Heart right ventricle (tissue), 16 donors: ENCODE measurements around the gene ADCY5. TPM values are rescaled to one million over a fixed set of nuclear protein-coding genes. Genes with fewer than 3 reads are reported as not detected.
A peak's percentile ranks its signal among the peaks of the same experiment; 100 is the strongest.

Source experiments
- ATAC-seq, 8 donors: fragments of 200-7000 bp; cut with Tn5 transposase; one replicate each; pipeline ENCODE4 v1.9.1; 2020; ENCODE audit warnings: mild to moderate bottlenecking in 8 of 8, moderate library complexity in 8 of 8, moderate number of reproducible peaks in 1 of 8
- DNase-seq, 2 donors: peaks; one replicate each; pipeline ENCODE4 v3.0.0-alpha.2; 2020
- H3K27ac ChIP-seq, 10 donors: fragments of 200-600 bp; sonication (generic) in 2 of 10; one replicate each; pipeline versions ENCODE4 v1.5.0 to v1.8.0; 2020 to 2022; ENCODE audit warnings: mild to moderate bottlenecking in 3 of 10
- H3K27me3 ChIP-seq, 7 donors: fragments of 200-600 bp; one replicate each; pipeline ENCODE4 v1.8.0; 2021 to 2022; ENCODE audit warnings: mild to moderate bottlenecking in 2 of 7
- H3K36me3 ChIP-seq, 9 donors: fragments of 200-600 bp; sonication (generic) in 1 of 9; one replicate each; pipeline versions ENCODE4 v1.5.0 to v1.8.0; 2020 to 2022; ENCODE audit warnings: mild to moderate bottlenecking in 2 of 9
- H3K4me1 ChIP-seq, 9 donors: fragments of 200-600 bp; sonication (generic) in 1 of 9; one replicate each; pipeline versions ENCODE4 v1.5.0 to v1.8.0; 2020 to 2022; ENCODE audit warnings: mild to moderate bottlenecking in 4 of 9
- H3K4me3 ChIP-seq, 10 donors: fragments of 200-600 bp; sonication (generic) in 2 of 10; one replicate each; pipeline versions ENCODE4 v1.5.0 to v1.8.0; 2020 to 2022; ENCODE audit warnings: mild to moderate bottlenecking in 7 of 10, moderate library complexity in 2 of 10
- H3K9me3 ChIP-seq, 11 donors: fragments of 200-600 bp in 10 of 11; sonication (generic) in 2 of 11; one replicate each; pipeline versions ENCODE4 v1.5.0 to v1.8.0; 2013 to 2022; ENCODE audit warnings: mild to moderate bottlenecking in 2 of 11, control low read depth in 1 of 11, moderate library complexity in 1 of 11
- CTCF ChIP-seq, 9 donors: fragments of 200-600 bp; sonication (generic) in 2 of 9; IDR thresholded peaks; one replicate each; pipeline versions ENCODE4 v1.5.0 to v1.8.0; 2021 to 2022; ENCODE audit warnings: antibody characterized with exemption in 9 of 9, mild to moderate bottlenecking in 5 of 9, moderate library complexity in 1 of 9
- WGBS, 2 donors: extraction: QIAGEN DNeasy Blood & Tissue Kit; methylation state at CpG; one replicate each; pipeline ENCODE4 v1.1.7; 2013; ENCODE audit warnings: inconsistent platforms in 1 of 2; 5-methylcytosine and 5-hydroxymethylcytosine counted together
- intact Hi-C, 10 donors: fragments of 100-400 bp; cut with DNase I; formaldehyde crosslinking; loops; one replicate each; pipeline versions ENCODE4 v1.11.1 to v1.14.2; 2022
- polyA plus RNA-seq, 2 donors: library from polyadenylated mRNA; stranded (reverse); fragments of 200-250 nt; gene quantifications; one replicate each; pipeline ENCODE4 v1.2.3, GENCODE V29; 2013
- total RNA-seq, 10 donors: library from RNA; stranded (reverse); fragmentation: NEBNext Ultra II Directional in 3 of 10; extraction: Animal tissue kit (Norgen Biotek cat#: 25700) in 3 of 10; gene quantifications; one replicate each; pipeline versions ENCODE4 v1.2.1 to v1.2.4, GENCODE V29; 2021 to 2023
- donor health status: Arrhythmogenic right ventricular cardiomyopathy.
- donor health status: ischemic (EF 13 %, LVEDD 7.1; RV severe dilation, severe dysfunction).
- donor health status: healthy with polysubstance abuse.
- donor health status: DM: no; HTN: yes; CAD: no.
- donor health status: DM: no; HTN: no; CAD: no.
- donor health status: ischemic (EF 25% LVEDD 6.9; RV normal size, moderate dysfunction).
- donor health status: ischemic (EF 25% LVEDD 5.7; RV mildly dilated, moderate dysfunction).
- donor health status: healthy.
- donor health status: DM: yes; HTN: yes; CAD: no.
- donor health status: Ischemic cardiomyopathy.
- donor health status: ischemic (EF 35%, LVEDD 5.7; RV mildly dilated, moderate dysfunction).
- donor health status: nonischemic (EF 11% LVEDD 7.7; RV severe dilation, severe dysfunction).
- donor health status: DM: yes; HTN: yes; CAD: no.
- donor health status: PGD.
- donor health status: ischemic (EF 29% LVEDD 5.4; RV normal size, mild dysfunction).
- donor health status: nonischemic (EF 23%, LVEDD 6.1; RV moderate dilation, normal function).

The ADCY5 gene
- total and polyA plus RNA-seq, 12 donors: 37.2 to 245 (median 198) TPM

GRCh38 chr3:123357275-123357674, 91.6 kb downstream of the ADCY5 start:
- peaks cover 0 to 10% (median 0%) of the 10 kb centered on the region in 11 donors for H3K9me3 ChIP-seq
- H3K4me1 ChIP-seq: peaks cover 0 to 73% (median 29%) of the 10 kb centered on the region in 9 donors
- WGBS, 2 donors: 60 to 66% methylated on average over 3 of the region's 3 CpGs
- intact Hi-C loops: no loop called here
- no peak overlapping the region for H3K4me3 ChIP-seq
- no peak for DNase-seq
- H3K27me3 ChIP-seq: no peaks in the 10 kb centered on the region
- no peak overlapping the region for H3K27ac ChIP-seq
- ATAC-seq: no peak
- H3K36me3 ChIP-seq: peaks cover 0 to 4% (median 0%) of the 10 kb centered on the region in 9 donors
- no peak for TF ChIP-seq CTCF (IDR thresholded peaks at IDR 0.05)

GRCh38 chr3:123353850-123354233, 95.0 kb downstream of the ADCY5 start:
- TF ChIP-seq CTCF (IDR thresholded peaks at IDR 0.05): no peak
- Histone ChIP-seq H3K4me1 (peaks cover 0 to 72% (median 52%) of the 10 kb centered on the region in 9 donors), H3K27me3 (no peaks in the 10 kb centered on the region), H3K36me3 (no peaks in the 10 kb centered on the region), H3K9me3 (peaks cover 0 to 10% (median 0%) of the 10 kb centered on the region in 11 donors), H3K27ac (peak overlapping the region in 8 of 10 donors; percentile 21 to 96 (median 72)), H3K4me3 (no peak overlapping the region)
- WGBS, 2 donors: 63 to 65% methylated on average over 3 of the region's 3 CpGs
- DNase-seq: no peak
- peak in 1 of 8 donors; percentile 27 for ATAC-seq
- intact Hi-C loops: loop anchor here in 1 of 10 donors (2.0 kb wide), 1 partner anchor 19 kb away; no protein-coding TSS in a partner anchor

GRCh38 chr3:123353227-123353849, 95.6 kb downstream of the ADCY5 start:
- peak overlapping the region in 9 of 10 donors; percentile 41 to 96 (median 70) for H3K27ac ChIP-seq
- 55 to 72% methylated on average over 10 of the region's 10 CpGs for WGBS, 2 donors
- H3K36me3 ChIP-seq: no peaks in the 10 kb centered on the region
- peaks cover 0 to 3% (median 0%) of the 10 kb centered on the region in 7 donors for H3K27me3 ChIP-seq
- H3K9me3 ChIP-seq: peaks cover 0 to 10% (median 0%) of the 10 kb centered on the region in 11 donors
- TF ChIP-seq CTCF (IDR thresholded peaks at IDR 0.05): no peak
- no peak overlapping the region for H3K4me3 ChIP-seq
- ATAC-seq: peak in 1 of 8 donors; percentile 65
- peaks cover 0 to 74% (median 55%) of the 10 kb centered on the region in 9 donors for H3K4me1 ChIP-seq
- intact Hi-C loops: loop anchor here in 1 of 10 donors (2.0 kb wide), 1 partner anchor 19 kb away; no protein-coding TSS in a partner anchor
- DNase-seq: no peak

GRCh38 chr3:123352134-123352554, 96.7 kb downstream of the ADCY5 start:
- Histone ChIP-seq H3K4me3 (no peak overlapping the region), H3K27ac (peak overlapping the region in 9 of 10 donors; percentile 41 to 96 (median 70)), H3K4me1 (peaks cover 6 to 80% (median 62%) of the 10 kb centered on the region in 9 donors), H3K36me3 (no peaks in the 10 kb centered on the region), H3K9me3 (peaks cover 0 to 10% (median 0%) of the 10 kb centered on the region in 11 donors), H3K27me3 (peaks cover 0 to 4% (median 0%) of the 10 kb centered on the region in 7 donors)
- no peak for TF ChIP-seq CTCF (IDR thresholded peaks at IDR 0.05)
- ATAC-seq (peak; percentile 52 to 87 (median 72)), DNase-seq (peak; percentile 53 to 68)
- intact Hi-C loops: loop anchor here in 1 of 10 donors (2.0 kb wide), 1 partner anchor 21 kb away; no protein-coding TSS in a partner anchor
- 53 to 64% methylated on average over 14 to 15 of the region's 15 CpGs for WGBS, 2 donors
